Measurements from ENCODE around the gene KRTAP10-8. TPM values are rescaled to one million over a fixed set of nuclear protein-coding genes. Genes with fewer than 3 reads are reported as not detected.
"Not testable (repeated sequence)": the region's sequence is repeated elsewhere in the genome, so short reads cannot be mapped to it uniquely, and the experiment has no call there.

KRTAP10-8 gene
- total and polyA plus RNA-seq, 12 donors, result not detected

DNA sequence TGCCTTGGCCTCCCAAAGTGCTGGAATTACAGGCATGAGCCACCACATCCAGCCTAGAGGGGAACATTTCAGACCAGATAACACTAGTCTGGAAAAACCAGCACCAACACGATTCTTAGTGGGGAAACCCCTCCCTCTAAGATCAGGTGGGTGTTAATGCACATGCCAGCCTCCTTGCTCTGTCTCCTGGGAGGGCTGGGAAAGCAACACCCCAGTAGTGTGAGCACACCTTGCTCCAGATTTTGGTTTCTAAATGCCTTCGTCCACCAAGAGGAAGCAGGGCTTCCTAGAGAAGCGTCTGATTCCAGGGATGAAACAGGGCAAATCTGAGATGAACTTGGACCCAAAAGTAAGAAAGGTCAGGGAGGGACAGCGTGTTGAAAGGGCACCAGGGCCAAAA lies 40.6 kb upstream of the KRTAP10-8 start:
- ATAC-seq (no peak), DNase-seq (no peak)
- H3K9me3 ChIP-seq, result peaks cover 0 to 19% (median 0%) of the 10 kb centered on the region in 11 donors
- TF ChIP-seq, protein P1, sequence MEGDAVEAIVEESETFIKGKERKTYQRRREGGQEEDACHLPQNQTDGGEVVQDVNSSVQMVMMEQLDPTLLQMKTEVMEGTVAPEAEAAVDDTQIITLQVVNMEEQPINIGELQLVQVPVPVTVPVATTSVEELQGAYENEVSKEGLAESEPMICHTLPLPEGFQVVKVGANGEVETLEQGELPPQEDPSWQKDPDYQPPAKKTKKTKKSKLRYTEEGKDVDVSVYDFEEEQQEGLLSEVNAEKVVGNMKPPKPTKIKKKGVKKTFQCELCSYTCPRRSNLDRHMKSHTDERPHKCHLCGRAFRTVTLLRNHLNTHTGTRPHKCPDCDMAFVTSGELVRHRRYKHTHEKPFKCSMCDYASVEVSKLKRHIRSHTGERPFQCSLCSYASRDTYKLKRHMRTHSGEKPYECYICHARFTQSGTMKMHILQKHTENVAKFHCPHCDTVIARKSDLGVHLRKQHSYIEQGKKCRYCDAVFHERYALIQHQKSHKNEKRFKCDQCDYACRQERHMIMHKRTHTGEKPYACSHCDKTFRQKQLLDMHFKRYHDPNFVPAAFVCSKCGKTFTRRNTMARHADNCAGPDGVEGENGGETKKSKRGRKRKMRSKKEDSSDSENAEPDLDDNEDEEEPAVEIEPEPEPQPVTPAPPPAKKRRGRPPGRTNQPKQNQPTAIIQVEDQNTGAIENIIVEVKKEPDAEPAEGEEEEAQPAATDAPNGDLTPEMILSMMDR (IDR thresholded peaks at IDR 0.05), result no peak
- no peak overlapping the region for H3K27ac ChIP-seq
- H3K4me3 ChIP-seq, result no peak overlapping the region
- no peaks in the 10 kb centered on the region for H3K4me1 ChIP-seq
- 64 to 72% methylated on average over 4 of the region's 4 CpGs for WGBS, 2 donors
- H3K36me3 ChIP-seq, result no peaks in the 10 kb centered on the region
- intact Hi-C loops (cut with DNase I), result no loop called here
- H3K27me3 ChIP-seq, result peaks cover 0 to 30% (median 0%) of the 10 kb centered on the region in 7 donors

DNA sequence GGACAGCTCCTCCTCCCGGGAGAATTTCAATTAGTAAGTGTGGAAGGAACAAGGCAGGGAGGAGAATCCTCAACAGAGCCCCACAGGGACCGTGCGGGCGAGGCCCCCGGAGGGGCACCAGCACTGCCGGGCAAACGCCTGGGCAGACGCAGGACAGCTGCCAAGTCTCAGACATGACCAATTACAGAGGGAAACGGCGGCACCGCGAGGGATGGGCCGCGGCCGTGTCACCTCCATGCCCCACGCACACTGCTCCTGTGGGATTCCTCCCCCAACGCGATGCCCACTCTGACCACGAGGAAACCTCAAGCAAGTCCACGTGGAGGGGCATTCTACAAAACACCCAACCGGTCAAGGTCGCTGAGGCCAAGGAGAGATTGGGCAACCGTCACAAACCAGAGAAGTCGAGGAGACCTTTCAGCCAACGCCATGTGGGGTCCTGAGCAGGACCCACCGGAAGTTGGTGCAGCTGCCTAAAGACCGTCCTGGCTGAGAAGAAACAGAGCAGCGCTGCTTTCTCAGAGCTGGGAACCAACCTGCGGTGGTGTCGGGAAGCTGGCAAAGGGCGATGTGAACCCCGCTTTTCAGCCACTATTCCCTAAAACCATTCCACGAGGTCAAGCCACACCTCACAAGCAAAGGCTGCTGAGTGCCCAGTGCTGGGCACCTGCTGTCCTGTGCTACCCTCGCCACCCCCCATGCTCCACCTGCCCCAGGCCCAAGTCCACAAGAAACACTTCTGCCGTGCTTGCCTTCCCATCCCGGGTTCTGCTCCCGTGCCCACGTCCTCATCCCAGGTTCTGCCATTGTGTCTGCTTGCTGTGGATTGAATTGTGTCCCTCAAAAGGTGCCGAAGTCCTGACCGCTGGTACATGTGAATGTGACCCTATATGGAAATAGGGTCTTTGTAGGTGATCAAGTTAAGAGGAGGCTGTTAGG lies 39.8 kb upstream of the KRTAP10-8 start:
- Histone ChIP-seq H3K4me3 (no peak overlapping the region), H3K27me3 (peaks cover 0 to 30% (median 0%) of the 10 kb centered on the region in 7 donors), H3K27ac (no peak overlapping the region), H3K4me1 (no peaks in the 10 kb centered on the region), H3K9me3 (peaks cover 0 to 27% (median 7%) of the 10 kb centered on the region in 11 donors), H3K36me3 (no peaks in the 10 kb centered on the region)
- intact Hi-C loops (cut with DNase I), result no loop called here
- ATAC-seq (no peak), DNase-seq (no peak)
- WGBS, 2 donors, result 88 to 92% methylated on average over 40 of the region's 40 CpGs
- TF ChIP-seq, protein P1 (IDR thresholded peaks at IDR 0.05), result no peak

GRCh38 chr21:44572959-44573583 lies 38.8 kb upstream of the KRTAP10-8 start:
- Histone ChIP-seq H3K36me3 (no peaks in the 10 kb centered on the region), H3K4me3 (no peak overlapping the region), H3K27me3 (peaks cover 0 to 29% (median 0%) of the 10 kb centered on the region in 7 donors), H3K27ac (no peak overlapping the region), H3K9me3 (peaks cover 0 to 37% (median 14%) of the 10 kb centered on the region in 11 donors), H3K4me1 (no peaks in the 10 kb centered on the region)
- DNase-seq (no peak), ATAC-seq (no peak)
- TF ChIP-seq, protein P1 (IDR thresholded peaks at IDR 0.05), result no peak
- intact Hi-C loops (cut with DNase I), result no loop called here
- WGBS, 2 donors, result 81 to 83% methylated on average over 15 of the region's 15 CpGs

- peaks cover 0 to 38% (median 14%) of the 10 kb centered on the region in 11 donors for H3K9me3 ChIP-seq
- DNase-seq; H3K4me1 ChIP-seq; intact Hi-C loops (cut with DNase I); H3K27ac ChIP-seq; H3K36me3 ChIP-seq; H3K4me3 ChIP-seq: not testable (repeated sequence)
- H3K27me3 ChIP-seq, result peaks cover 0 to 22% (median 0%) of the 10 kb centered on the region in 7 donors
- 60 to 68% methylated on average over 19 to 22 of the region's 25 CpGs for WGBS, 2 donors
- ATAC-seq, result peak in 1 of 8 donors; percentile 61
Observed at GRCh38 chr21:44573630-44574456, 38.0 kb upstream of the KRTAP10-8 start, which contains the start of gene KRTAP10-4. Gene KRTAP10-4 (plus strand): TSS chr21:44573729. CDS start chr21:44573759, 30 bp downstream.
